Measurements from ENCODE around the gene KCTD19. TPM values are rescaled to one million over a fixed set of nuclear protein-coding genes. Genes with fewer than 3 reads are reported as not detected.

The KCTD19 gene
- total RNA-seq, 1 experiment from 2014 or later = not detected

- Histone ChIP-seq H3K9me2 (replicated peaks; ENCODE audit: insufficient read depth, low read length) (no peaks in the 10 kb centered on the region), H3K27me3 (ENCODE audit: low read length) (no peaks in the 10 kb centered on the region), H3K79me2 (ENCODE audit: low read length) (no peaks in the 10 kb centered on the region), H3K9me3 (ENCODE audit: low read length) (no peaks in the 10 kb centered on the region), H3K27ac (ENCODE audit: low read length) (no peak overlapping the region), H3K4me3 (ENCODE audit: low read length) (no peak overlapping the region), H3K4me1 (ENCODE audit: low read length) (no peaks in the 10 kb centered on the region), H3K4me2 (ENCODE audit: low read depth, low read length, poor library complexity, severe bottlenecking) (no peak overlapping the region), H3K9ac (ENCODE audit: low read length) (no peak overlapping the region), H3K36me3 (ENCODE audit: insufficient read depth, low read length) (no peaks in the 10 kb centered on the region), H4K20me1 (ENCODE audit: insufficient read depth, low read depth, low read length) (no peaks in the 10 kb centered on the region), H2AFZ (ENCODE audit: low read length) (no peak overlapping the region)
- no peak for DNase-seq
These were observed 68.2 kb downstream of the KCTD19 start for GRCh38 chr16:67258161-67258835.

GRCh38 chr16:67257486-67258160, 68.9 kb downstream of the KCTD19 start:
- Histone ChIP-seq H2AFZ (ENCODE audit: low read length) (no peak overlapping the region), H3K4me2 (ENCODE audit: low read depth, low read length, poor library complexity, severe bottlenecking) (no peak overlapping the region), H3K27ac (ENCODE audit: low read length) (no peak overlapping the region), H3K79me2 (ENCODE audit: low read length) (no peaks in the 10 kb centered on the region), H3K36me3 (ENCODE audit: insufficient read depth, low read length) (no peaks in the 10 kb centered on the region), H3K4me1 (ENCODE audit: low read length) (no peaks in the 10 kb centered on the region), H4K20me1 (ENCODE audit: insufficient read depth, low read depth, low read length) (no peaks in the 10 kb centered on the region), H3K4me3 (ENCODE audit: low read length) (no peak overlapping the region), H3K27me3 (ENCODE audit: low read length) (no peaks in the 10 kb centered on the region), H3K9me3 (ENCODE audit: low read length) (no peaks in the 10 kb centered on the region), H3K9ac (ENCODE audit: low read length) (no peak overlapping the region), H3K9me2 (replicated peaks; ENCODE audit: insufficient read depth, low read length) (no peaks in the 10 kb centered on the region)
- DNase-seq = no peak

DNA sequence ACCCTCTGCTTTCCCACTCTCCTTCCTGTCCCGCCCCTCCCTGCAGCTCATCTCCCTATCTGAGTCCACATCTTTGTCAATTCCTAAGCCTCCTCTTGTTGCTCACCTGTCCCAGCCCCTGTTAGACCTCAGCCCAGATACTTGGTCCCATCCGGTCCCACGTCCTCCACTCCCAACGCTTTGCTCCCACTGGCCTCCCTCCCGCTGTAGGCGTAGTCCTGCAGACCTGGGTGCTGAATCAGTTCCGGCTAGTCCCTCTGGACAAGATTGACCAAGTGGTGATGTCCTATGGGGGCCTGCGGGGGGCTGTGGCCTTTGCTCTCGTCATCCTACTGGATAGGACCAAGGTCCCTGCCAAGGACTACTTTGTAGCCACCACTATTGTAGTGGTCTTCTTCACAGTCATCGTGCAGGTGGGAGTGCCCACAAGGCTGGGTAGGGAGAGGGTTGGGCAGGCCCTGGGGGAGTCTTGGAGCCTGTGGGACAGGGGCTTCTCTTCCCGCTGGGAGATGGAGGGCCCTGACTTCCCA, 69.8 kb downstream of the KCTD19 start:
- no peak overlapping the region for H3K9ac ChIP-seq (ENCODE audit: low read length)
- H3K79me2 ChIP-seq (ENCODE audit: low read length) = no peaks in the 10 kb centered on the region
- no peaks in the 10 kb centered on the region for H3K36me3 ChIP-seq (ENCODE audit: insufficient read depth, low read length)
- no peak overlapping the region for H3K4me3 ChIP-seq (ENCODE audit: low read length)
- peak; percentile 38 for DNase-seq
- H4K20me1 ChIP-seq (ENCODE audit: insufficient read depth, low read depth, low read length) = no peaks in the 10 kb centered on the region
- H3K9me3 ChIP-seq (ENCODE audit: low read length) = no peaks in the 10 kb centered on the region
- H2AFZ ChIP-seq (ENCODE audit: low read length) = no peak overlapping the region
- no peak overlapping the region for H3K4me2 ChIP-seq (ENCODE audit: low read depth, low read length, poor library complexity, severe bottlenecking)
- no peaks in the 10 kb centered on the region for H3K4me1 ChIP-seq (ENCODE audit: low read length)
- H3K27ac ChIP-seq (ENCODE audit: low read length) = no peak overlapping the region
- H3K27me3 ChIP-seq (ENCODE audit: low read length) = no peaks in the 10 kb centered on the region
- H3K9me2 ChIP-seq (replicated peaks; ENCODE audit: insufficient read depth, low read length) = no peaks in the 10 kb centered on the region

- H3K9me3 ChIP-seq (ENCODE audit: low read length) = no peaks in the 10 kb centered on the region
- no peaks in the 10 kb centered on the region for H4K20me1 ChIP-seq (ENCODE audit: insufficient read depth, low read depth, low read length)
- H3K4me1 ChIP-seq (ENCODE audit: low read length) = peaks cover 2% of the 10 kb centered on the region; the same call in 1 of the 2 replicates
- no peak overlapping the region for H3K4me3 ChIP-seq (ENCODE audit: low read length)
- H3K27me3 ChIP-seq (ENCODE audit: low read length) = no peaks in the 10 kb centered on the region
- H3K9ac ChIP-seq (ENCODE audit: low read length) = no peak overlapping the region
- no peak for DNase-seq
- no peak overlapping the region for H3K4me2 ChIP-seq (ENCODE audit: low read depth, low read length, poor library complexity, severe bottlenecking)
- no peaks in the 10 kb centered on the region for H3K79me2 ChIP-seq (ENCODE audit: low read length)
- no peaks in the 10 kb centered on the region for H3K36me3 ChIP-seq (ENCODE audit: insufficient read depth, low read length)
- no peaks in the 10 kb centered on the region for H3K9me2 ChIP-seq (replicated peaks; ENCODE audit: insufficient read depth, low read length)
- no peak overlapping the region for H2AFZ ChIP-seq (ENCODE audit: low read length)
- no peak overlapping the region for H3K27ac ChIP-seq (ENCODE audit: low read length)
These were observed 70.9 kb downstream of the KCTD19 start for GRCh38 chr16:67255553-67256221.

DNA sequence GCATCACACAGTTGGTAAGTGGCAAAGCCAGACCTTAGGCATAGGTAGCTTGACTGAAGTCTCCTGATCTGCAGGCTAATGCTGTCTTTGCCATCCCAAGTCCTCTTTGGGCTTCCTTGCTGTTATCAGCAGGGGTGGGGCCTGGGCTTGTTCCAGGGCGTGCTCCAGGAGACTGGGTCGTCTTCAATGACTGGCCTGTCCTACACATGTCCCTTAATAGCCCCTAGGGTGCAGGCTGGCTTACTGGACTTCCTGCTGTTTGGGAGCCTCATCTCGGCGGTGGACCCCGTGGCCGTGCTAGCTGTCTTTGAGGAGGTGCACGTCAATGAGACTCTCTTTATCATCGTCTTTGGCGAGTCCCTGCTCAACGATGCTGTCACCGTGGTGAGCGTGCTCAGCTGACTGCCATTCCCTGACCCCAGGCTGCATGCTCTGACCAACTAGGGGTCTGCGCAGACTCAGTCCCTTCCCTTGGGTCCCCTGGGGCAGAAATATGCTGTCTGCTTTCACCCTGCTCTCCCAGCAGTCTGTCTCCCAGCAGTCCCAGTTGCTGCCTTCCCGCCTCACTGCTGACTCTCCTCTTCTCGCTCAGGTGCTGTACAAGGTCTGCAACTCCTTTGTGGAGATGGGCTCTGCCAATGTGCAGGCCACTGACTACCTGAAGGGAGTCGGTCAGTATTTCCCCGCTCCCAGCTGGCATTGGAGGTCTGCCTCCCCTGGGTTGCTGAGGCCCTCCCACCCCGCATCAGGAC, 71.6 kb downstream of the KCTD19 start:
- Histone ChIP-seq H3K4me2 (ENCODE audit: low read depth, low read length, poor library complexity, severe bottlenecking) (no peak overlapping the region), H4K20me1 (ENCODE audit: insufficient read depth, low read depth, low read length) (no peaks in the 10 kb centered on the region), H3K27ac (ENCODE audit: low read length) (no peak overlapping the region), H3K4me3 (ENCODE audit: low read length) (no peak overlapping the region), H2AFZ (ENCODE audit: low read length) (no peak overlapping the region), H3K79me2 (ENCODE audit: low read length) (no peaks in the 10 kb centered on the region), H3K4me1 (ENCODE audit: low read length) (peaks cover 9% of the 10 kb centered on the region), H3K36me3 (ENCODE audit: insufficient read depth, low read length) (no peaks in the 10 kb centered on the region), H3K9me3 (ENCODE audit: low read length) (no peaks in the 10 kb centered on the region), H3K9me2 (replicated peaks; ENCODE audit: insufficient read depth, low read length) (no peaks in the 10 kb centered on the region), H3K9ac (ENCODE audit: low read length) (no peak overlapping the region), H3K27me3 (ENCODE audit: low read length) (no peaks in the 10 kb centered on the region)
- no peak for DNase-seq

DNA sequence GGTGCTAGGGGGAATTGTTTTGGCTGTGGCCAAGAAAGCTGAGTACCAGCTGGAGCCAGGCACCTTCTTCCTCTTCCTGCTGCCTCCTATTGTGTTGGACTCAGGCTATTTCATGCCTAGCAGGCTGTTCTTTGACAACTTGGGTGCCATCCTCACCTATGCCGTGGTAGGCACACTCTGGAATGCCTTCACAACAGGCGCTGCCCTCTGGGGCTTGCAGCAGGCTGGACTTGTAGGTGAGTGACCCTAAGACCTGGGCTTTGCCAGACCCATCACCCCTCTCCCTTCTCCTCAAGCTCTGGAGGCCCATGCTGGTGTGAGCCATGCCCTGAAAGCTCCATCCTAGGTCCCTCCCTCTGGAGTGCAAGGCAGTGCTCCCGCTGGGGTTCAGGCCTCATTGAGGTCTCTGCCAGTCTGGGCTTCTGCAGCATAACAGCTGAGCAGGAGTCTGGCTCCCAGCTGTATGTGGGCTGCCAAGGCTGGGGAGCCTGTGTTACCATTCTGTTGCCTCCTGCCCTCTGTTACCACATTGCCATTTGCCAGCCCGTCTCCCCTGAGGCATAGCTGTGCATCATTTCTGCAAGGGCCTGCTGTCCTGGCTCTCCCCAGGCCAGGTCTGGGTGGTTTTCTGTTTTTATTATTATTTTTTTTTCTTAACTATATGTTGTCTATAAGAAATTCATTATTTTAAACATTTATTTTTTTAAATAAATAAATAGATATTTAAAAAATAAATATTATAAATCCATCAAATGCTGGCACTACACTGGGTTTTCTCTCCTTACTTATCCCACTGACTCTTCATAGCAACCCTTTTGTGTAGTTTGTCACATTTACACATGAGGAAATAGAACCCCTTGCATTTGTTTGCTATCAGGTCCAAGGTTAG, 73.7 kb downstream of the KCTD19 start:
- H3K4me3 ChIP-seq (ENCODE audit: low read length) = no peak overlapping the region
- no peak overlapping the region for H3K9ac ChIP-seq (ENCODE audit: low read length)
- H3K4me2 ChIP-seq (ENCODE audit: low read depth, low read length, poor library complexity, severe bottlenecking) = no peak overlapping the region
- peaks cover 29% of the 10 kb centered on the region for H3K4me1 ChIP-seq (ENCODE audit: low read length)
- H3K27ac ChIP-seq (ENCODE audit: low read length) = no peak overlapping the region
- no peaks in the 10 kb centered on the region for H3K9me2 ChIP-seq (replicated peaks; ENCODE audit: insufficient read depth, low read length)
- H4K20me1 ChIP-seq (ENCODE audit: insufficient read depth, low read depth, low read length) = no peaks in the 10 kb centered on the region
- DNase-seq = peak; percentile 38
- H3K9me3 ChIP-seq (ENCODE audit: low read length) = no peaks in the 10 kb centered on the region
- no peaks in the 10 kb centered on the region for H3K27me3 ChIP-seq (ENCODE audit: low read length)
- no peaks in the 10 kb centered on the region for H3K36me3 ChIP-seq (ENCODE audit: insufficient read depth, low read length)
- H3K79me2 ChIP-seq (ENCODE audit: low read length) = no peaks in the 10 kb centered on the region
- H2AFZ ChIP-seq (ENCODE audit: low read length) = no peak overlapping the region

- Histone ChIP-seq H3K9ac (ENCODE audit: low read length) (peak overlapping the region; percentile 90), H3K4me1 (ENCODE audit: low read length) (peaks cover 43% of the 10 kb centered on the region), H3K4me2 (ENCODE audit: low read depth, low read length, poor library complexity, severe bottlenecking) (peak overlapping the region; percentile 95), H3K4me3 (ENCODE audit: low read length) (peak overlapping the region; percentile 88), H3K27me3 (ENCODE audit: low read length) (no peaks in the 10 kb centered on the region), H3K79me2 (ENCODE audit: low read length) (peaks cover 11% of the 10 kb centered on the region; the same call in 1 of the 2 replicates), H3K9me3 (ENCODE audit: low read length) (no peaks in the 10 kb centered on the region), H3K36me3 (ENCODE audit: insufficient read depth, low read length) (no peaks in the 10 kb centered on the region), H3K27ac (ENCODE audit: low read length) (peak overlapping the region; percentile 61), H4K20me1 (ENCODE audit: insufficient read depth, low read depth, low read length) (0 out of 2 replicates have a peak, but pooled peaks cover 2% of the 10 kb centered on the region), H2AFZ (ENCODE audit: low read length) (no peak overlapping the region), H3K9me2 (replicated peaks; ENCODE audit: insufficient read depth, low read length) (no peaks in the 10 kb centered on the region)
- DNase-seq = no peak
These were observed 76.6 kb downstream of the KCTD19 start for GRCh38 chr16:67250045-67250327.

All from Karpas-422 (cell line).